Measurements from ENCODE around the gene GGA1.
"Not testable (repeated sequence)": the region's sequence is repeated elsewhere in the genome, so short reads cannot be mapped to it uniquely, and the experiment has no call there.

The GGA1 gene

DNA sequence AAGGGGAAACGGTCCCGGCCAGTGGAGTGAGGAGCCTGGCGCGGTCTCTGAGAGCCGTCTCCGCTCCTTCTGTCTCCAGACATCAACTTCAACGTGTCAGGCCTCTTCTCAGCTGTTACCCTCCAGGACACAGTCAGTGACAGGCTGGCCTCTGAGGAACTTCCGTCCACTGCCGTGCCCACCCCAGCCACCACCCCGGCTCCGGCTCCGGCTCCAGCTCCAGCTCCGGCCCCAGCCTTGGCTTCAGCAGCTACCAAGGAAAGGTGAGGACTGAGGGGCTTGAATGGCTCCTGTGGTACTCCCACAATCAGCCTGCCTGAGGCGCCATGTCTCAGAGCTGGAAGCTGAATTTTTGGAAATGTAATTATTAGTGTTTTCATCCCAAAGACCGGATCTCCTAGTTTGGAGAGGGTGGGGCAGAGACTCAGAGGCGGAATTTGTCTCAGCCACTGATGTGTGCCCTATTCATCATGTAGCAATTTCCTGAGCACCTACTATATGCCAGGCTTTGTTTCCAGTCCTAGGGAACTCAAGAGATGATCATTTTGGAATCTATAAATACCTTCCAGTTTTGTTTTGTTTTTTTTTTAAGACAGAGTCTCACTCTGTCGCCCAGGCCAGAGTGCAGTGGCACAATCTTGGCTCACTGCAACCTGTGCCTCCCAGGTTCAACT is 42.0 kb downstream of the GGA1 start:
- no peak for DNase-seq (ENCODE audit: low spot score)

DNA sequence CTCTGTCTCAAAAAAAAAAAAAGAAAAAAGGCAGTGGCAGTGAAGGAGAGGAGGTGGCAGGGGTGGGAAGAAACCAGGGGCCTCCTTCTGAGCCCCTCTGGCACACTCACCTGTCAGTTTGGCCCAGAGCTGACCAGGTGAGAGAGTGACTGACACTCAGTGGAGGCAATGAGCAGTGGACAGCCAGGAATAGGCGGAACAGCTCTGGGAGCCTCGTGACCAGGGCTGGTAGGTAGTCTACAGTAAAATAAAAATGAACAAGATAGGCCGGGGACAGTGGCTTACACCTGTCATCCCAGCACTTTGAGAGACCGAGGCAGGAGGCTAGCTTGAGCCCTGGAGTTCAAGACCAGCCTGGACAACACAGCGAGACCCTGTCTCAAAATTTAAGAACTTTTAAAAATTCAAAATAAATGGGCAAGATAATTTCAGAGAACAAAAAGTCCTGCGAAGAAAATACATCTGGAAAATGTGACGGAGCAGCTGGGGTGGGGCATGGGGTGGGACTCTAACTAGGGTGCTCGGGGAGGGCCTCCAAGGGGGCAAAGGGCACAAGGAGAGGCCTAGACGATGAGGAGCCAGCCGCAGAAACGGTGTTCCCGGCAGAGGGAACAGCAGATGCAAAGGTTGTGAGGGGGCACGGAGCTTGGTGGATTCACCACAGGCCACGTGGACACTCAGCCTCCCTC is 46.1 kb downstream of the GGA1 start:
- DNase-seq (ENCODE audit: low spot score) = no peak

DNA sequence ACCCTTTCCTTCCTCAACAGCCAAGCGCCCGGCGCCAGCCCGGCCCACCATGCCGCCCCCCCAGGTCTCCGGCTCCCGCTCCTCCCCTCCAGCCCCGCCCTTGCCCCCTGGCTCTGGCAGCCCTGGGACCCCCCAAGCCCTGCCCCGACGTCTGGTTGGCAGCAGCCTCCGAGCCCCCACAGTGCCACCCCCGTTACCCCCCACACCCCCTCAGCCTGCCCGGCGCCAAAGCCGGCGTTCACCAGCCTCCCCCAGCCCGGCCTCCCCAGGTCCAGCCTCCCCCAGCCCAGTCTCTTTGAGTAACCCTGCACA is 46.6 kb downstream of the GGA1 start:
- no peak for DNase-seq (ENCODE audit: low spot score)

DNA sequence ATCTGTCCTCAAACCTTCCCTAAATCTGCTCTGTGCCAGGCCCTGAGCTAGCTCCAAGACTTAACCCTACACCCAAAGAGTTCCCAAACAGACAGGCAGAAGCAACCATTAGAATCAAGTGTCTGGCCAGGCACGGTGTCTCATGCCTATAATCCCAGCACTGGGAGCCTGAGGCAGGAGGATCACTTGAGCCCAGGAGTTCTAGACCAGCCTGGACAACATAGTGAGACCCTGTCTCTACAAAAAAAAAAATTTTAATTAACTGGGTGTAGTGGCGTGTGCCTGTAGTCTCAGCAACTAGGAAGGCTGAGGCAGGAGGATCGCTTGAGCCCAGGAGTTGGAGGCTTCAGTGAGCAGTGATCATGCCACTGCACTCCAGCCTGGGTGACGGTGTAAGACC is 47.9 kb downstream of the GGA1 start:
- DNase-seq (ENCODE audit: low spot score) = not testable (repeated sequence)

DNA sequence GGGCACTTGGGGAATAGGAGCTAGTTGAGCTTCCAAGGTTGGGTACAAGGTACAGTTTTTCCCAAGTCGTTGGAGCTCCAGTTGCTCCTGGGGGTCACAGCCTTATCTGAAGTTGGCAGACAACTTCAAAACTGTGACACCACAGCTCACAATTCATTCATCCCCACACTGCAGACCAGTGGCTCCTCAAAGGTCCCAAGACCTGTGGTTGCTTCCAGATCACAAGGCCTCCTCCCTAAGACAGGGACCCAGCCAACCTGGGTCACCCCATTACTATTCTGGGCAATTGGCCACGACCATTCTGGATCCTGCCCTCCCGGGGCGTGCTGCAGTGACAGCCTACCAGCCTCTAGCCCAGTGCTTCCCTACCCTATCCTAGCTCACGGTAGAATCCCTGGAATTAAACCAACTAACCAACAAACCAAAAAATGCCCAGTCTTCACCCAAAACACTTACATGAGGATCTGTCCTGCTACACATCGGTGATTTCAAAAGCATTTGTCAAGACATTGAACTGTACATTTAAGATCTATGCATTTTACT is 49.0 kb downstream of the GGA1 start:
- no peak for DNase-seq (ENCODE audit: low spot score)

DNA sequence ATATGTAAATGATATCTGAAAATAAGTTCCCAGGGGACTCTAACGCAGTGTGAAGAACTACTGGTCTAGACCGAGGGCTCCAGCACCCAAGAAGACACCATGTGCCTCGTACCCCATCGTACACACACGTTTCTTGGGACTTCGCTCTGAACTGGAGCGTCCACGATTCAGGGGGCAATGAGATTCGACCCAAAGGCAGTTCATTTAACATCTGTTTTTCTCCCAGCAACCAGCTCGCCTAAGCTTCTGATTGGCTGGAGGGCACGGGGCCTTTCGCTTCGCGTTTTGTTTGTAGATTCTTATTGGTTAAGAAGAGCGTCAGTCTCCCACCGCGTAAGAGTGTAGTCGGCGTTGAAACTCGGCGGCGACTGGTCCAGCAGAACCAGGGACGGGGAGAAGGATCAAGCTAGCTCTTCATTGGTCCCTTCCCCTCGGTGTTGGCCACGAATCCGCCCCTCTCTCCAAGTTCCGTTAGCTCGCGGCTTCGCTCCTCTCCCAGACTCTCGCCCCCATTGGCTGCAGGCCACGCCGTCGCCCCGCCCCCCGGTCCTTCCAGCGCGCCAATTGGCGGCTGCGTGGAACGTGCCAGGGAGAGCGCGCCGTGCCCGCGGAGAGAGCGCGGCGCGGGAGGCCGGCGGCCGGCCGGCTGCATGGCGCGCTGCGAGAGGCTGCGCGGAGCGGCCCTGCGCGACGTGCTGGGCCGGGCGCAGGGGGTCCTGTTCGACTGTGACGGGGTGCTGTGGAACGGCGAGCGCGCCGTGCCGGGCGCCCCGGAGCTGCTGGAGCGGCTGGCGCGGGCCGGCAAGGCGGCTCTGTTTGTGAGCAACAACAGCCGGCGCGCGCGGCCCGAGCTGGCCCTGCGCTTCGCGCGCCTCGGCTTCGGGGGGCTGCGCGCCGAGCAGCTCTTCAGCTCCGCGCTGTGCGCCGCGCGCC is 49.8 kb downstream of the GGA1 start, which contains the start of gene PDXP:
Gene PDXP, plus strand, starts transcription at position 591 of the 933 bp plus-strand sequence. Its CDS starts 60 bp downstream, at position 651.
- DNase-seq (ENCODE audit: low spot score) = peak; percentile 99

DNA sequence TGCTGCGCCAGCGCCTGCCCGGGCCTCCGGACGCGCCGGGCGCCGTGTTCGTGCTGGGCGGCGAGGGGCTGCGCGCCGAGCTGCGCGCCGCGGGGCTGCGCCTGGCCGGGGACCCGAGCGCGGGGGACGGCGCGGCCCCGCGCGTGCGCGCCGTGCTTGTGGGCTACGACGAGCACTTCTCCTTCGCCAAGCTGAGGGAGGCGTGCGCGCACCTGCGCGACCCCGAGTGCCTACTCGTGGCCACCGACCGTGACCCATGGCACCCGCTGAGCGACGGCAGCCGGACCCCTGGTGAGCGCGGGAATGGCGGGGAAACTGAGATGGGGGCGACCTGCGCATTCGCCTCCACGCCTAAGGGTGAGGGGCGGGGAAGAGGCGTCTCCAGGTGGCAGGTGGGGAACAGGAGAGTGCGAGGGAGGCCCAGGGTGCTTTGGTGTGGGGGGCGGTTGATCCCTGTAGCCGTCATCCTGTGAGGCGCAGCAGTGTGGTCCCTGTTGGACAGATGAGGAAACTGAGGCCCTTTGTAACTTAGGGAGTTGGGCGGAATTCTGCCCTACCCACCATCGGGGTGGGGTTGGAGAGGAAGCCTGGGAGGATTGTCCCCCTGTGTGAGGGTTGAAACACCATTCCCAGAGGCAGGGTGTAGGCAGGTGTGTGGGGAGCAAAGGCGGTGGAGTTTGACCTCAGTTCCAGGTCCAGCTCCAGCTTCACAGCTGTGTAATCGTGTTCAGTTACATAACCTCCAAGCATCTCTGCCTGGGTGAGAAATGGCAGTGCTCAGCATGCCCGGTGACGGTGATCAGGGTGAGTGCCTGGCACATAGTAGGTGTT is 50.6 kb downstream of the GGA1 start:
- no peak for DNase-seq (ENCODE audit: low spot score)

DNA sequence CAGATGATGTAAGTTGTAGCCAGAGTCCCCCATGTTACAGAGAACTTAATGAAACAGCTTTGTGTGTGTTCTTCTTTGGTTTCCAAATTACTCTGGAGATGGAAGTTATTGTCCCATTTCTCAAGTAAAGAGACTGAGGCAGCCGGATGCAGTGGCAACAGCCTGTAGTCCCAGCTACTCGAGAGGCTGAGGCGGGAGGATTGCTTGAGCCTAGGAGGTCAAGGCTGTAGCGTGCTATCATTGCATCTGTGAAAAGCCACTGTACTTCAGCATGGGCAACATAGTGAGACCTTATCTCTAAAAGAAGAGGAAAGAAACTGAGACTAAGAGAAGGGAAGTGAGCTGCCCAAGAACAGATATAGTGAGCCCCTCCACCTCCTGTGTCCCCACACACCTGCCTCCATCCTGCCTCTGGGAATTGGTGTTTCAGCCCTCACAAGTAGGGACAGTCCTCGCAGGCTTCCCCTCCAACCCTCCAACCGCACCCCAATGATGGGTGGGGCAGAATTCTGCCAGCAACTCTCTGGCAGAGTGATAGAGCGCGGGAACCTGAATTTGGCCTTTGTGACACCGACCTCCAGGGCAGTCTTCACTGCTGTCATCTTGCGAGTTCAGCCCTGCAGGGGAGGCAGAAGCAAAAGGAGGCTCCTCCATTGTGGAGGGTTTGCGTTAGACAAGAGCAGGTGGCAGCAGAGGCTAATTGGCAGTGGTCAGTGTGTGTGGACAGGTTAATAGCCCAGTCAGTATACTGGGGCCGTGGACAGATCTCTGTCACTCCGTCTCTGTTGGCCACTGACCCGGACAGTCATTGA is 51.5 kb downstream of the GGA1 start:
- DNase-seq (ENCODE audit: low spot score) = no peak

DNA sequence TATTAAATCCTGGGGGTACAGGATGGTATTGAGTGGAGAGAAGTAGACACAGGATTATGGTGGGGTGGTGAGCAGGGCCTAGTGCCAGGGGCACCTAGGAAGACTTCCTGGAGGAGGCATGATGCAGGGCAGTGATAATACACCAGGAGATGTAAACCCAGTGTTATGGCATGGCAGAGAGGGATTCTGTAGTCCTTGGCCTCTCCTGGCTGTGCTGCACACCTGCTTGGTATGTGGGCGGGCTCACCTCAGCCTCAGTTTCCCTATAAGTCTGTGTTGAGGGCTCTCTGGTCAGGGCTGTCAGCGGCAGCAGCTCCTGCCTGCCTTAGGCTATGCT is 52.0 kb downstream of the GGA1 start:
- DNase-seq (ENCODE audit: low spot score) = no peak

DNA sequence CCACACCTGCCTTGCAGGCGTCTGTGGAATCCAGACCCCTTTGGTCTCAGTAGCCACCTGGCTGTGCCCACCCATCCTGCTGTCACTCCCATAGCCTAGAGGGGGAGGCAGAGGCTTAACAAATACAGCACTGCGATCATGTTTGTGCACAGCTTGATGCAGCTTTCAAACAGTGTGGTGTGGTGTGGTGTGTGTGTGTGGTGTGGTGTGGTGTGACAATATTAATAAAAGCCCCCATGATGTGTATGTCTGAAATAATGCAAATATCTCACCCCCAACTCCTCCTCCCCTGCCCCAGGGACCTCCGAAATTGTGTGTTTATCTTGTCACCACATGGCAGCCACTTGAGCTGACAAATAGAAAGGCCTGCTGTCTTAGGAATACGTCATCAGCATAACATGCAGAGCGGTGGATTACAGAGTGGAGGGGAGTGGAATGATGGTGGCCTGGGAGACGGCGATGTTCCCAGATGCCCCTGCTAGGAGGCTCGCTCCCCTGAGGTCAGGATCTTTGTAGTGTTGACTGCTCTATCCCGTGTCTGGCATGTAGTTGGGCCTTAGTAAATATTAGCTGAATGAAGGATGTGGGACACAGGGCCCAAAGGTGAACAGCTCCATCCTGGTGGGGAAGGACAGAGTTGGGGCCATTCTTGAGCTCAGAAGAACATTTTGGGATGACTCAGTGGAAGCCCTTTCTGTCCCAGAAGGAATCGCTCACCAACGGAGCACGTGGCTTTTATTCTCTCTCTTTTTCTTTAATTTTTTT is 52.7 kb downstream of the GGA1 start:
- DNase-seq (ENCODE audit: low spot score) = no peak

DNA sequence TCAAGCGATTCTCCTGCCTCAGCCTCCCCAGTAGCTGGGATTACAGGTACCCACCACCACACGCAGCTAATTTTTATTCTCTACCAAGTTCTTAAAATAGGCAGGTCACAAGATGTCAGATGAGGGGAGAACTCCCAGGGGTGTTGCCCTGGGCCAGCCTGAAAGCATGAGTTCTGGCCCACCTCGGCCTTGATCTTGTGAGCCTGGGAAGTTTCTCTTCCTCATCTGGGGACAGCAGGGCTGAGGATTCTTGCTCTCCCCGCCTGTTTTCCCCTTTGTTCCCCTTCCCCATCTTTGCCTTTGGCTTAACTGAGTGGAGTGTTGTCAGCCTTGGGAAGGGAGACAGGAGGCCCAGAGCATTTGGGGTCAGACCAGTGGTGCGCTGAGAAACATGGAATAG is 53.4 kb downstream of the GGA1 start:
- no peak for DNase-seq (ENCODE audit: low spot score)

DNA sequence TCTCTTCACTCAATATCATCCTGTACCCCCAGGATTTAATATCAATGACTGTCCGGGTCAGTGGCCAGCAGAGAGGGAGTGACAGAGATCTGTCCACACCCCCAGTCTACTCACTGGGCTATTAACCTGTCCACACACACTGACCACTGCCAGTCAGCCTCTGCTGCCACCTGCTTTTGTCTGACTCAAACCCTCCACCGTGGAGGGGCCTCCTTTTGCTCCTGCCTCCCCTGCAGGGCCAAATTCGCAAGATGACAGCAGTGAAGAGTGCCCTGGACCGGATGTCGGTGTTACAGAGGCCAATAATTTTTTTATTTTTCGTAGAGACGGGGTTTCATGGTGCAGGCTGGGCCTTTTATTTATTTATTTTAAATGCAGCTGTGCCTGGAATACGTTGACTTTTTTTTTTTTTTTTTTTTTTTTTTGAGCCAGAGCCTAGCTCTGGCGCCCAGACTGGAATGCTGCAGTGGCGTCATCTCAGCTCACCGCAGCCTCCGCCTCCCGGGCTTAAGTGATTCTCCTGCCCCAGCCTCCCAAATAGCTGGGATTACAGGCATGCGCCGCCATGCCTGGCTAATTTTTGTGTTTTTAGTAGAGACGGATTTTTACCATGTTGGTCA is 55.0 kb downstream of the GGA1 start:
- no peak for DNase-seq (ENCODE audit: low spot score)

DNA sequence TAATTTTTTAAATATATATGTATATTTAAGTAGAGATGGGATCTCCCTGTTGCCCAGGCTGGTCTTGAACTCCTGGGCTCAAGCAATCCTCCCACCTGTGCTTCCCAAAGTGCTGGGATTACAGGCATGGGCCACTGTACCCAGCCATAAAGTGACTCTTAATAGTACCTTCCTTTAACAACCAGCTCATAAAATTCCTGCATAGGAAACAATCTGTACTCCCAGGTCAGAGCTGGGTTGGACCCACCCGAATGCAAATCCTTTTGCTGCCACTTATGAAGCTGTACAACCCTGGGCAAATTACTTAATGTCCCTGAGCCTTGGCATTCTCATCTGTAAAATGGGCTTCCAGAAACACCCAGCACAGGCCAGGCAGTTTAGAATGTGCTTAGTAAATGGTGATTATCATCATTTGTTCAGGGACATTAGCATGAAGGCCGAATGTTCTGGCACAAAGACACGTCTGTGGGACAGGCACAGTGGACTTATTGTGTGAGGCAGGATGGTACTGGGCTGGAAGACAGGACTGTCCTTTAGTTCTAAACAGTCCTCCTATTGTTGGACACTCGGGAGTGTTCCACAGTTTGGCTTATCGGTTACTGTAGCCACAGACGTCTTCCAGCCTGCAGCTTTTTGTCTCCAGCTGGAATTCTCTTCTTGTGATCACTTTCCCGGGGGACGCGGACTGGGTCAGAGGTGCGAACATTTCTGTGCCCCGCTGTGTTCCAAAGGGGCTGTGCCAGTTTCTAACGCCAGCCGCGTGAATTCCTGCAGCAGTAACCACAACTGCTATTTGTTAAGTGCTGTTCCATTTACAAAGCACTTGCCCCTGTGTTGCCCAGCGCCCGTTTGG is 55.8 kb downstream of the GGA1 start:
- no peak for DNase-seq (ENCODE audit: low spot score)

DNA sequence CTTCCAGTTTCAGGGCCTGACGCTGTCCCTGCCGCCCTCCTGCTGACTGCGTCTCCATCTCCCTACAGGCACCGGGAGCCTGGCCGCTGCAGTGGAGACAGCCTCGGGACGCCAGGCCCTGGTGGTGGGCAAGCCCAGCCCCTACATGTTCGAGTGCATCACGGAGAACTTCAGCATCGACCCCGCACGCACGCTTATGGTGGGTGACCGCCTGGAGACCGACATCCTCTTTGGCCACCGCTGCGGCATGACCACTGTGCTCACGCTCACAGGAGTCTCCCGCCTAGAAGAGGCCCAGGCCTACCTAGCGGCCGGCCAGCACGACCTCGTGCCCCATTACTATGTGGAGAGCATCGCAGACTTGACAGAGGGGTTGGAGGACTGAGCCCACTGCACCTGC is 56.9 kb downstream of the GGA1 start:
- DNase-seq (ENCODE audit: low spot score) = no peak

DNA sequence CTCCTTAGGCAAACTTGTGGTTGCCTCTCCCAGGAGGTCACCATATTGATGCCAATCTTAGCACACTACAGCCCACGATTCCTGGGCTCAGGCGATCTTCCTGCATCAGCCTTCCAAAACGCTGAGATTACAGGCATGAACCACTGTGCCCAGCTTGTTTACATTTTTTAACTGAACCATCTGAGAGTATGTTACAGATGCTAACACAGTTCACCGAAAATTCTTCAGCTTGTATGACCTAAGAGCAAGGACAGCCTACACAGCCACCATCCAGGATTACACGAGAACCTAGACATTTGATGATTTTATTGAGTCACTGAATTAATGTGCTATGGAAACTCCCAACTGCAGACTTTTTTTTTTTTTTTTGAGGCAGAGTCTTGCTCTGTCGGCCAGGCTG is 61.0 kb downstream of the GGA1 start:
- DNase-seq (ENCODE audit: low spot score) = no peak

DNA sequence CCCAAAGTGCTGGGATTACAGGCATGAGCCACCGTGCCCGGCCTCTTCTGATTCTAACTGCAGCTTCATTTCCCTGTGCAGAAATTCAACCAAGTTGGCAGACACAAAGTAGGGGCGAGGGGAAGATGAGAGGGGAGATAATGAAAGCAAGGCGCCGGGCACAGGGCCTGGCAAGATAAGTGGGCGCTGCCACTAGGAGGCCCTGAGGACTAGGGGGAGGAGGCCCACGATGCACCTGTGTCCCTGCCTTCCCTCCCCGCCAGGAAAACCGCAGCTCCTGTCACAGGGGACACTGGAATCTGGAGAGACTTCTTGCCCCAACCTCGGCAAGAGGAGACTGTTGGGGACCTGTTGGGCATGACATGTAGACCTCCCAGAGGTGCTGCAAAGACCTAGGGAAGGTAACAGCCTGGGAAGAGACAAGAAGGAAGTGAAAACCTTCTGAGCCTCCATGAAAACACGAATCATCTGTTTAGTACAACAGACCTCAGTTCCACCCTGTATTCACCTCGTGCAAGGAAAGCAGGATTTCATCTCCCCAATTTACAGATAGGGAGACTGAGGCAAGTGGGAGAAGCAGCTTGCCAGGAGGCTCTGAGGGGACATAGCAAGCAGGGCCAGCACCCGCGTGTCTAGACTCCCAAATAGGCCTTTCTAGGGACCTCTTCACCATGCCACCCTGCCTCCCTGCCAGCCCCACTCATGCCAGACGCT is 63.7 kb downstream of the GGA1 start:
- DNase-seq (ENCODE audit: low spot score) = no peak

DNA sequence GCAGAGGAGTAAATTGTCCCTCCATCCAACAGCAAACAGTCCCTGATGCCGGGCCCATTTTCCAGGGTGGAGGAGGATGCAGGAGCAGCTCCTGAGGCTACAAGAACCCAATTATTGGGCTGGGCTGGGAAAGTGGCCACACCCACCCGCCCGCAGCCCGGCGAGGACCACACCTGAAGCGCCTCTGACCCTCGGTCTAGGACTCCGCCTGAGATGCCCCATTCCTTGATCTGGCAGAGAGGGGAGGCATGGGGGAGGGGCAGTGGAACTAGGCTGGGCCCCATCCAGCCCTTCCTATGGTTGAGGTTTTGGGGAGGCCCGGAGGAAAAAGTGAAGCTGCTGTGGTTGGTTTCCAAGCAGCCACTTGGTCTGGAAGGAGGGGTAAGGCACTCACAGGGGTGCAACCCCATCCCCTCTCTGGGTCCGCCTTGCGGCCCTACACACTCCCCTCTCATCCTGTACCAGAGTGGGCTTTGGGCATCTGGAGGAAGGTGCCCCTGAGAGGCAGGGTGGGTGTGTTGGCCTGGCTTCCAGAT is 64.4 kb downstream of the GGA1 start:
- DNase-seq (ENCODE audit: low spot score) = no peak

DNA sequence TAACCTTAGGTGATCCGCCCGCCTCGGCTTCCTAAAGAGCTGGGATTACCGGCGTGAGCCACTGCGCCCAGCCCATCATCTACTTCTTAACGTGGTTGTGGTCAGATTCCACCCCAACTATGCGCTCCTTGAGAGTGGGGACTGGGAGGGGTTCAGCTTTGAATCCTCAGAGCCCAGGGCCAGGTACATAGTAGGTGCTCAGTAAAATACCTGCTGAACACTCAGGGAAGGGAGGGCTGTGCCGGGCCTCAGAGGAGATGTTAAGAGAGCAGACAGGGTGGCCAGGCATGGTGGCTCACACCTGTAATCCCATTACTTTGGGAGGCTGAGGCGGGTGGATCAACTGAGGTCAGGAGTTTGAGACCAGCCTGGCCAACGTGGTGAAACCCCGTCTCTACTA is 65.6 kb downstream of the GGA1 start:
- DNase-seq (ENCODE audit: low spot score) = no peak
